Head of caudate nucleus (tissue), 42 donors: ENCODE measurements around the gene DCTN5.

Experiments
- DNase-seq, 42 donors: peaks; one replicate each; pipeline versions ENCODE4 v3.0.0 to v3.0.0-alpha.2; 2020 to 2021; ENCODE audit warnings: mixed read lengths in 7 of 42
- intact Hi-C: fragments of 100-400 bp; cut with DNase I; formaldehyde crosslinking; loops from one replicate; pipeline ENCODE4 v1.15.0; 2022

Gene DCTN5

DNA sequence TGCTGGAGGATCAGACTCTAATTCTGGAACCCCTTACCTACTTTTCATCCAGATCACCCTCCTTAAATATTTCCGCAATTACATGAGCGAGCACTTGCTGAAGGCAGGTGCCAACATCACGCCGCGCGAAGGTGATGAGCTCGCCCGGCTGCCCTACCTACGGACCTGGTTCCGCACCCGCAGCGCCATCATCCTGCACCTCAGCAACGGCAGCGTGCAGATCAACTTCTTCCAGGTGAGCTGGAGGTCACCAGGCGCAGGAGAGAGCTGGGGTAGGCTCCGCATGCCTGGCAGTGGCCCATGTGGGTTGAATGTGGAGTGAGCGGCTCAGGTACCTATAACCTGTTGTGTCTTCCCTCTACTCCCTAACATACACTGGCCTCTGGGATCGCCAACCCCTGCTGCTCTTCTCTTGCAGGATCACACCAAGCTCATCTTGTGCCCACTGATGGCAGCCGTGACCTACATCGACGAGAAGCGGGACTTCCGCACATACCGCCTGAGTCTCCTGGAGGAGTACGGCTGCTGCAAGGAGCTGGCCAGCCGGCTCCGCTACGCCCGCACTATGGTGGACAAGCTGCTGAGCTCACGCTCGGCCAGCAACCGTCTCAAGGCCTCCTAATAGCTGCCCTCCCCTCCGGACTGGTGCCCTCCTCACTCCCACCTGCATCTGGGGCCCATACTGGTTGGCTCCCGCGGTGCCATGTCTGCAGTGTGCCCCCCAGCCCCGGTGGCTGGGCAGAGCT lies 48.3 kb downstream of the DCTN5 start:
- intact Hi-C loops = no loop called here
- DNase-seq = no peak

DNA sequence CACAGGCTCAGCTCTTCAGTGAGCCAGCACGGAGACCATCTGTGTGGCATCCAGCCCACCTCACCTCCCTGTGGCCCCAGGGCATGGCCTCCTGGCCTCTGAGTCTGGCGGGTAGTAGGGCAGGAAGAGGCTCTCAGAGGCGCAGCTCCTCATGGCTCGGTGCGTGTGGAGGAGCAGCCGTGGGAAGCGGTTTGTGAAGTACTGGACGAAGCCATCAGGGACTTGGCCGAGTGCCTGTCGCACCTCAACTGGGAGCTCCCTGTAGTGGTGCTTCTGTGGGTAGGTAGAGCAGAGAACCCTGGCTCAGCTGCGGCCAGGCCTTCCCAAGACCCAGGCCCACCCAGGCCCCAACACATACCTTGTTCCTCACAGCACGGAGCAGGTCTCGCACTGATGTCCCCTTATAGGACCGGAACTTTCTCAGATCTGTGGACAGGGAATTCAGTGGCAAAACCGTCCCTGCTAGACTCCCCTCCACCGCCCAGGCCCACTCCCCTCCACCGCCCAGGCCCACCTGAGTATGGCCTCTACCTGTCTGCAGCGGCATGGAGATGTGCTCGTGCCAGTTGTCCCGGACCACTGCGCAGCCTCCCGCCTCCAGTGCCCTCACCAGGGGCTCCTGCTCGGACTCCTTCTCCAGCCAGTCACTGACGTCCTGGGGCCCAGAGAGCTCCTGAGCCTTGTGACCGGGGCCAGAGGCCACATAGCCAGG lies 49.7 kb downstream of the DCTN5 start:
- intact Hi-C loops = no loop called here
- no peak for DNase-seq

DNA sequence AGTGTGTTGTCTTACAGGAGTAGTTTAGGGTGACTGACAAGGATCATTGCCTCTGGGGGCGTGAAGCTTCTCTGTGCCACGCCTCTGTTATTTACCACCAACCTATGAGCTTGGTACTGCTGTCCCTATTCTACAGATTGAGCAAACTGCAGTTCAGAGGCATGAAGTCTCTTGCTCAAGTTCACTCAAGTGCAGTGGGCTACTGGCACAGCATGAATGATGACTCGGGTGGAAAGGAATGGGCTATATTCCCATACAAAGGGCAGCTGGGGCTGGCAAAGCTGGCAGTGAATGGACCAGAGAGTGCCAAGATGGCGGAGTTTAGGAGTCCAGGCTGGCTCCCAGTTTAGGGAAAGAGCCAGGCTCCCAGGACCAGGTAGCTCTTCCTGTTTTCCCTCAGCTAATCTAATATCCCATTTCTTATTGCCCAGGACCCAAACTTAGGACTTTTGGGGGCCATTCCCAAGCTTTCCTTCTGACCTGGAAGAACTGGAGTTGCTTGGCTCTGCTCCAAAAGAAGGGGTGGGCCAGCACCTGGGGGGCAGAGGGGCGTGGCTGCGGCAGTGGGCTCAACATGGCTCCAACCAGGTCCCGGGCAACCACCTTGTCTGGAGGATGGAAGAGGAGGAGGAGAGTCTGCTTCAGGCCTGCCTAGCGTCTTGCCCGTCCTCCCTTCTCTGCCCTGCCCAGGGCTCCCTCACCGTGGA lies 50.4 kb downstream of the DCTN5 start:
- intact Hi-C loops = no loop called here
- DNase-seq = peak in 2 of 42 donors; percentile 4 to 40

DNA sequence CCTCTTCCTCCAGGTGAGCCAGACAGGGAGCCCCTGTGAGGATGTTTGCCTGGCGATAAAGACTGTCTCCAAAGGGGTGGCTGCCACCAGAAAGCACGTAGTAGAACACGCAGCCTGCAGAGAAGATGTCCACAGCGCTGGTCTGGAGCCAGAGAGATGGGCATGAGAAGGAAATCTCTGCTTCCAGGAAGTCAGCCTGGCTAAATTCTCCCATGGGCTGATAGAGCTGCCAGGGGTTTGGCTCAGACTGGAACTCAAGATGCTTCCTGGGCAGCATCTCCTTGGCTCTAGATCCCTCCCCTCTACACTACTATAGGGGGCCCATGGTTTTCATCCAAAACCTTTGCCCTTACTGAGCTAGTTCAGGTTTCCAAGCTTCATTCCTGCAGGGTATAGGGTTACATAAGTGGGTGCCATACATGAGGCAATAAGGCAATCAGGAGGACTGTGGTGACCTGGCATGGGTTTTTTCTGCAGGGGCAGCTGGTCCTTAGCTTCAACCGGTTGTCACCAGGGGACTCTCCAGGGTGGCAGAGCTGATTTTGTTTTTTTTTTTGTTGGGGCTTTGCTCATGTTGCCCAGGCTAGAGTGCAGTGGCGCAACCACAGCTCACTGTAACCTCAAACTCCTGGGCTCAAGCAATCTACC lies 51.0 kb downstream of the DCTN5 start:
- no peak for DNase-seq
- intact Hi-C loops = no loop called here

DNA sequence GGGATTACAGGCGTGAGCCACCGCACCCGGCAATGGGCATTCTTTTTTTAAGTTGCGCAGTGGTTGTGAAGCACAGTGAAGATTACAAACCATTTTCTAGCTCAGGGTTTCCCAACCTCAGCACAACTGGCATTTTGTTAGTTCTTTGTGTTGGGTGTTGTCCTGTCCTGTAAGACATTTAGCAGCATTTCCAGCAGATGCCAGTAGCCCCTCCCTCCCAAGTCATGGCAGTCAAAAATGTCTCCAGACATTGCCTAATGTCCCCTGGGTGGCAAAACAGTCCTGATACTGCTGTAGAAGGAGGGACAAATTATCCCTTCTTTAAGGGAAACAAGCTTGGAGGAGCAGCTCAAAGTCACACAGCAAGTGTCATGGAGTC lies 53.0 kb downstream of the DCTN5 start:
- DNase-seq = no peak
- intact Hi-C loops = no loop called here

DNA sequence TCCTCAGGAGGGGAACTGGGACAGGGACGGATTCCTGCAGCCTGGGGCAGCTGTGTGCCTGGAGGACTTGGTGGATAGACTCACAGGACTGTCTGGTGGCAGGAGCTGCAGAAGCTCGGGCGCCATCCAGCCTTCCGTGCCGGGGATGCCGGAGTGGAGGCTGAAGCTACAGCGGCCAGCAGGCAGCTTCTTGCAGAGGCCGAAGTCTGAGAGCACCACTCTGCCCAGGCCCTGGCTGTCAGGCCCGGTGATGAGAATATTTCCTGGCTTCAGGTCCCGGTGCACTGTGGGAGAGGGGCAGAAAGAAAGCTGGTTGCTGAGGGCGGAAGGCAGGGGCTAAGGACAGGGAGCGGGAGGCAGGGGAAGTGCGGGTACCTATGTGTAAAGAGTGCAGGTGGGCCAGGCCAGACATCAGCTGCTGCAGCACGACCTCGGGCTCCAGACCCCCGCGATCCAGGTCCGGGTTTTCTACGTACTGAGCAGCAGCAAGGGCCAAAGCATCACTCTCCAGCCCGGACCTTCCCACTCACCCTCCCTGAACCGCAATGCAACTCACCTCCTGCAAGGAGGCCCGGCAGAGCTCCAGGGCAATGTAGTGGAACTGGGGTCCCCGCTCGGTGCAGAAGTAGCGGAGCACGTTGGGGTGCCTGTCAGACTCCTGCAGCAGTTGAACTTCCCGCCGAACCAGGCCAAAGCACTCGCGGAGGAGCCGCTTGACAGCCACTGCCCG lies 53.5 kb downstream of the DCTN5 start:
- peak in 2 of 42 donors; percentile 4 to 17 for DNase-seq
- intact Hi-C loops = no loop called here

DNA sequence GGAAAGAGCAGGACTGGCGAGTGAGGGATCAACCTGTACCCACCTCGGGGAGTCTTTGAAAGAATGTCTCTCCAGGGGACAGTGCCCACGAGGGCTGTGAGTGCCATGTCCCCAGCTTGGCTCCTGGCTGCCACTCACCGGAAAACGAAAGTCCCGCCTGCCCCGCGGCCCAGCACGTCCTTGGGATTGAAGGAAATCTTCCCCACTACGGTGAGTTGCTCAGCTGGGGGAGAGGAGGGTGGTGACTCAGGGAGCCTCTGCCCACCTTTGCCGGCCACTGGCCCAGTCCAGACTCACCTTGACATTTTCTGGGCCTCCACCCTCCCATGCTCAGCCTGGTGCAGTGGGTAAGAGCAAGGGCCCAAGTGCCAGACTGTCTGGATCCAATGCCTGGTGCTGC lies 54.5 kb downstream of the DCTN5 start:
- intact Hi-C loops = no loop called here
- no peak for DNase-seq

DNA sequence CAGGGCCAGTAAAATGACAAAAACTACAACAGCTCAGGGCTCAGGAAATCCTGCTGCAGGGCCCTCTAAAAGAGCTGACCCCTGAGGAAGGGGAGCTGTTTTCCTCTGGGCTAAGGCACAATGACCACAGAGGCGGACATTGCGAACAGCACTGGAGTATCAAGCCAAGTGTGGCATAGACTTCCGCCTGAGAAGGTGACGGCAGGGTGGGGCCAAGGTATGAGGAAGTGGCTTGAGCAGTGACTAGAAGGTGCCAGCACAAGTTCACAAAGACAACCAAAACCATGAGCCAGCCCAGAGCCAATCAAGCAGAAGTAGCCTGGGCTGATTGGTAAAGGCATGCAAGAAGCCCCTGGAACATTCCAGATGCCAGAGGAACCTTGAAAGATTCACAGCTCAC lies 57.8 kb downstream of the DCTN5 start:
- intact Hi-C loops = no loop called here
- DNase-seq = no peak

DNA sequence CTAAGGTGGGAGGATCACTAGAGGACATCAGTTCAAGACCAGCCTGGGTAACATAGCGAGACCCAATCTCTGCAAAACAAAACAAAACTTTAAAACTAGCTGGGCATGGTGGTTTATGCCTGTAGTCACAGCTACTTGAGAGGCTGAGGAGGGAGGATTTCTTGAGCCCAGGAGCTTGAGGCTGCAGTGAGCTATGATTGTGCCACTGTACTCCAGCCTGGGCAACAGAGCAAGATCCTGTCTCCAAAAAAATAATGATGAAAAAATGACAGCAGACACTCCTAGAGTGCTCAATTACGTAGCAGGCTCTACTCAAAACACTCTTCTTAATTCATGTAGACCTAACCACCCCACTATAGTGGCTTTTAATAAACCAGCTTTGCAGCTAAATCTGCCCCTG lies 58.8 kb downstream of the DCTN5 start:
- intact Hi-C loops = no loop called here
- no peak for DNase-seq

DNA sequence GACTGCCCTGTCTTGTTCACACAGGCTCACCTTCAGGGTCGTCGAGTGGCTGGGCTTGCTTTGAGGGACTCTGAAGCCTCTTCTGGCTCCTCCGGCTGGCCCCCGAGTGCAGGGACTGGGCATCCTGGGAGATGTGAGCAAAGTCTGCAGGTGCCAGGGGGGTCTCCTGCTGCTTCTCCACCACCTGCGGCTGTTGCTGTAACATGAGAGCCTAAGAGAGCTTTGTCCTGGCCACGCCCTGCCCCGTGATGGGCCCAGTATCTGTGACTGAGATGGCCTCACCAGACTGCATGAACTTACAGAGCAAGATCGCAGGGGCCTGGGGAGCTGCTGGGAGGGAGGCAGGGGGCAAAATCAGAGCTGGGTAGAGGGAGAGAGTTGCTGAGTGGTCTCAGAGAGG lies 59.2 kb downstream of the DCTN5 start:
- no peak for DNase-seq
- intact Hi-C loops = no loop called here

DNA sequence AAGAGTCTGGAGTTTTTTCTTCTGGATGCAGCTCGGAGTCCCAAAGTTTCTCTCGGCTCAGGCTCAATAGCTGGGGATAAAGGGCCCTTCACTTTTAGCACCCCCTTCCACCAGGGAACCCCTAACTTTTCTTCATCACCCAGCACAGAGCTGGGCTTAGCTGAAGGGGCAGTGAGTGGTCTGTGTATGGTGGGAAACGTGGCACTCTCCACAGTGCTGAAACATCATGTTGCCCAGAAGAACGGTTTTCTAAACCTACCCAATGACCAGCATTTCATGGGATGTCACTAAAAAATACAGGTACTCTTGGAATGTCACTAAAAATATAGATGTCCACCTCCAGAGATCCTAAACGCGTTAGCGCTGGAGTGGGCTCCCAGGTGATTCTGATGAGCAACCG lies 59.8 kb downstream of the DCTN5 start:
- no peak for DNase-seq
- intact Hi-C loops = no loop called here

DNA sequence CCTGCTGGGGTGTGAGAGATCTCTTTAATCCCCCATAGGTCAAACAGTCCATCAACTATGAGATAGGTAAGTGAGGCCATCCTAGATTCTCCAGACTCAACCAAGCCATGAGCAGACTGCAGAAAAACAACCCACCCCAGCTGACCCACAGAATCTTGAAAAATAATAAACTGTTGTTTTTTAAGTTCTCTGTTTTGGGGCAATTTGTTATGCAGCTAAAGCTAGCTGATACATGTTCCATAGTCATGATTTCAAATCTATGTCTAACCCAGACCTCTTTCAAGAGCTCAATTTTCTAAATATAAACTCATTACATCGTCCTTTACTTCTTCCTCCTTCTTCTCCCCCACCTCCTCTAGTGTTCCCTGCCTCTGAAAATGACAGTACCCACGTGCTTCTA lies 61.7 kb downstream of the DCTN5 start:
- intact Hi-C loops = no loop called here
- DNase-seq = no peak

DNA sequence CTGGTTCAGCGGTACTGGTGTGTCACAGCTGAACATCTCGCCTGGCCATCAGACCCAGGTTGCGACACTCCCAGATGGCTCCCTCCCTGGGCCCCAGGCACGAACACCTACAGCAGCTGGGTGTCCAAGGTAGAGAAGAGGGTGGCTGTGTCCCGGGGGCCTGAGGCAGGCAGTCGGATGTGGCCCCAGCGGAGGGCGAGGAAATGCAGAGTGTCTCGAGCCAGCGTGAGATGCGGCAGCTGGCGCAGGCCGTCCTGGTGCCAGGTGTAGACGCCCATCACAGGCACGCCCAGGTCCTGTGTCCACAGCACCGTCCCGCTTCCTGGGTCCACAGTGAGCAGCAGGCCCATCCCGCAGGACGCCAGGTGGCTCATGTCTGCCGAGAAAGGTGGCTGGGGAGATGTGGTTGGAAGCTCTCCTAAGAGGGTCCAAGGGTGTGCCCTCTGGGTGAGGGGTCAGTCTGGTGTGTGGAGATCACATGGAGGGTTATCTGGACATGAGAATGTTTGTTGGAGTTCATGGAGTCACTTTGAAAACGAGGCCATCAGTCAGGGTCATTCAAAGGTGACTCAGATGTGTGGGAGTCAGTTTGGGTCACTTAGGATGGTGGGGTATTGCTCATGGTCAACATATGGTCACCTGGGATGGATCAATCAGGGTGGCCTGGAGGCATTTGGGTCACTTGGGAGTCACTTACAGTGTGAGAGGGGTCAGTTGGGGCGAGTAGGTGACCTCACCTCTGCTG lies 63.7 kb downstream of the DCTN5 start:
- intact Hi-C loops = no loop called here
- no peak for DNase-seq

DNA sequence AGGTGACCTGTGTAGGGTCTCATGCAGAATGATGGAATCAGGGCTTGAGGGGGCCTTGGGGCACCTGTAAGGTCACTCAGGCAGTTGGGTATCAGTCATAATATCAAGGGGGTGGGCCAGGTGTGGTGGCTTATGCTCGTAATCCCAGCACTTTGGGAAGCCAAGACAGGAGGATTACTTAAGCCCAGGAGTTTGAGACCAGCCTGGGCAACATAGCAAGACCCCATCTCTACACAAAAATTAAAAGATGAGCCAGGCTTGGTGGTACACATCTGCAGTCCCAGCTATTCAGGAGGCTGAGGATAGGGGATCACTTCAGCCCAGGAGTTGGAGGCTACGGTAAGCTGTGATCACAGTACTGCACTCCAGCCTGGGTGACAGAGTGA lies 64.2 kb downstream of the DCTN5 start:
- no peak for DNase-seq
- intact Hi-C loops = no loop called here

DNA sequence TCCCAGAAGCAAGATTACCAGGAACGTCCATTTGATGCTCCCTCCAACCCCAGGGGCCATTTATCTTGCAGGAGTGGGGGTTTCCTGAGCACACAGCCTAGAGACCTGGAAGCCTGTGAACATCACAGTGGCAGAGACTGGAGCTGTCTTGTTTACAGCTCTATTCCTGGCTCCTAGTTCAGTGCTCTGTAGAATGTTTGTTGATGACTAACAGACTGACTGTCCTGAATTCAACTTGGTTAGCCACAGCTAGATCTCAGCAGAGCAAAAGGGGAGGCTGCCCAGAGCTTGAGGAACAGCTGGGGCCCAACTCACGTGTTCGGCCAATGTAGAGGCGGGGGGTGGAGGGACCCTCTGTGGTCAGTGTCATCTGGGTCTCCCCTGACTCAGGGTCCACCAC lies 65.2 kb downstream of the DCTN5 start:
- no peak for DNase-seq
- intact Hi-C loops = no loop called here

DNA sequence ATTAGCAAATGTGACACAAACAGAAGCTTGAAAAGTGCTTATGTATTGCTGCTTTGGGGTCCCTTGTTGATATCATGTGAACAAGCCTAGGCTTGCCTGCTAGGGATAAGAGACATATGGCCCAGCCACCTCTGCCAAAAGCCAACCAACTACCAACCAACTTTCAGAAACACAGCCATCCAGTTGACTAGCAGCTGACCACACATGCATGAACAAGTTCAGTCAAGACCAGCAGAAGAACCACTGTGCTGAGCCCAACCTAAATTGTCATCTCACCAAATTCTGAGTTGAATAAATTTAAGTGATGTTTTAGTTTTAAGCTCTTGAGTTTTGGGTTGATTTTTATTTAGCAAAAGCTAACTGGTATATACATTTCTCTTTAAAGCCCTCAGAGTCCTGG lies 68.3 kb downstream of the DCTN5 start:
- no peak for DNase-seq
- intact Hi-C loops = no loop called here

DNA sequence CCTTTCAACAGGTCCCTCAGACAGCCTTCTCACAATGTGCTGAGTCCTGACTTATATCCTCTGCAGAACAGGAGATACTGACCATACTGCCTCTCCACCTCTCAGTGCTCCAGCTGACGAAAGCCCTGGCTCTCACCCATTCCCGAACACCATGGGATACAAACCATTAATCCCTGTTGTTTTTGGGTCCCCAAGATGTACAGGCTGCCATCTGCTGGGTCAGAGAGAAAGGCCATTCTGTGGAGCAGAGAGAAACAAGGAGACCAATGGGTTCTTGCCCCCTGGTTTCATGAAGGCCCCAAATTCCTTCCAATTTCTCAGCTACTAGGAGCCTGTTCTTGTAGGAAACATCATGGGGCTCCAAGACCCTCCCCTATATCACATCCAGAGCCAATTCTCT lies 68.7 kb downstream of the DCTN5 start:
- intact Hi-C loops = no loop called here
- no peak for DNase-seq

DNA sequence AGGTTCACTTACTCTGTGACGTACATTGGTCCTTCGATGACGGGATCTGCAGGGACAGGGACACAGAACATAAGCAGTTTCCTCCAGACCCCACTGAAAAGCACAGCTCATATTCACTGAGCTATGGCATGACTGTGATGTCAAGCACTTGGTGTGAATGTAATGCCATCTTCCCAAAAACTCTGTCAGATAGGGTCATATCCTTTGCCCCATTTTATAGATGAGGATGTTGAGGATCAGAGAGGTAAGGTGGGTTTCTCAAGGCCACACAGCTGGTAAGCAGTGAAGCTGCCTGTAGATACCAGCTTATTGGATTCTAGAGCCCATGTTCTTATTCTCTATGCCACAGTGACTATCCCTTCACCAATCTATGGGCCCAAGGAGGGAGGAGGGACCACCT lies 69.2 kb downstream of the DCTN5 start:
- no peak for DNase-seq
- intact Hi-C loops = no loop called here

DNA sequence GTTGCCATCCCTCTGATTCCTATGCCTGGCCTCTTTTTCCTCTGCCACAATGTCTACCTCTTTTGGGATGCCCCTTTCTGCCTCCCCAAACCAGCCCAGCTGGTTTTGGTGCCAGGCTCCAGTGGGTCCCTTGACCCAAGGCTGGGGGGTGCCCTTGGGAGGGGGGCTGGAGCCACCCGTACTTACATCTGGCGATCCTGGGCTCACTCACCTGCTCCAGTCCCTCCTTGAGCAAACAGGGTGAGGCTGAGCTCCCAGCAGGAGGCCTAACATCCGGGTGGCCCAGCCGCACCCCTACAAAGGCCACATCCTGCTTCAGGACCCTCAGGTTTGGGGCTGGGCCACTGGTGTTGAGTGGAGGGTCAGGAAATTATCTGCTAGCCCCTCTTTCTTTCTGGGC lies 70.5 kb downstream of the DCTN5 start:
- DNase-seq = no peak
- intact Hi-C loops = no loop called here
